HG03460 (cell line): ENCODE results near the gene TTYH3.
"Not testable (repeated sequence)": the region's sequence is repeated elsewhere in the genome, so short reads cannot be mapped to it uniquely, and the experiment has no call there.

Experiments used
- ATAC-seq: cut with Tn5 transposase; IDR thresholded peaks from one replicate; pipeline ENCODE4 v1.9.1; 2021; ENCODE audit not compliant: unreplicated experiment

The TTYH3 gene

DNA sequence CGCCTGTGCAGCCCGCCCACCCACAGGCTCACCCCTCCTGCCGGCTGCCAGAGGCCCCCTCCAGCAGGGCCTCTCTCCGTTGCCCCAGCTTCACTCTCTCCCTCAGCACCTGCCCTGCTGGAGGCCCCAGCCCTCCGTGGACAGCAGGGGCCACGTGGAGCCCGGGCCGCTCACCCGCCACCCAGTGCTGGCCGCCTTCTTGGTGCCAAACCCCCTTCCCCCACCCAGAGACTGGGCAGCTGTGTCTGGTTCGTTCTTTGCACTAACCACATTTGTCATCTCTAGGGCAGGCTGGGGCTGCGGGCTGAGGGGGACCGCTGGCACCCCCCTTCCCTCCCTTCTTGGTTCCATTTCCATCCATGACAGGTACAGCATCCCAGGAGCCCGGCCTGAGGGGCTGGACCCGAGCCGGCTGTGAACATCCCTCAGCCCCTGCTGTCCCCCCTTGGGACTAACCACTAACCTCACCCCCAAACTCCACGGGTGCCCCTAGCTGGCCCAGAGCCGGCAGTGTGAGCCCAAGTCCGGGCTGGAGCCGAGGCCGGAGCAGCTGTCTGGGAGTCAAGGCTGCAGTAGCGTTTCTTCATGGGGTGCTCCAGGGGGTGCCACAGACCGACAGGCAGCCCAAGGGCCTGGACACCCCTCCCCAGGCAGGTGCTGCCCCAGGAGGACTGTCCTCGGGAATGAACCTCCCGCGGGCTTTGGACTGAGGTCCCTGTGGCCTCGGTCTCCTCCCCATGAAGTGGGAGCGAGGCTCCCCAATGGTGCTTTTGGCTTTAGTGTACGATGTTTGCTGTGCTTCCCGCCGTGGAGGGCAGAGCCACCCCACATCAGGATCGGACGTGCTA is 30.7 kb downstream of the TTYH3 start:
- ATAC-seq: no peak

DNA sequence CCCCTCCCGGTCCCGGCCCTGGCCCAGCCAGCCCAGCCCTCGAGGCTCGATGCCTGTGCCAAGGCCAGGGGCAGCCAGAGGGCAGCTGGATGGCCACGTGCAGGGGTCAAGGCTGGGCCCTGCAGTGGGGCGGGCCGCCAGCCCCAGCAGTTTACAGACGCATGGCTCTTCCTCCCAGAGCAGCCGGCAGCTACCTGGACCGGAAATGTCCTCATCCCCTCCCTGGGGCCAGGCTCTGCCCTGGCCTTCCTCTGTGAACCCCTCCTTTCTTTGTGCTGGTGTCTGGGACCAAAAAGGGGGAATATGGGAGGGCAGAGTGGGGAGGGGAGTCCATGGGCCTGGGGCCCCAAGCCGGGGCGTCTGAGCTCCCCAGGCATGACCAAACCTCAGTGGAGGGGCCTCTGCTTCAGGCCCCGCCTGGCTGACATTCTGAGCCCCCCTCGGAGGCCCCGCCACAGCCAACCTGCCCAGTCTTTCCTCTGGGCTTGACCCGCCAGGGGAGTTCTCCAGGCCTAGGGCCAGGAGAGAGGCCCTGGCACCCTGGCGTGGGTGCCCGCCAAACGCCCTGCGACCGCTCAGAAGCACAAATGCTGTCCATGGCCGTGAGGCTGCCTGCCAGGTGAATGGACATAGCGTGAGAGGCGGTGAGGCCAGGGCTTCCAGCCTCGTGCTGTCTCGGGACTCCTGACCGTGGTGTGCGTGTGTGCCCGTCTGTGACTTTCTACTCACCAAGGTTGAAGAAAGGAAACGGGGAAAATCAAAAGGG is 31.5 kb downstream of the TTYH3 start:
- ATAC-seq: no peak

DNA sequence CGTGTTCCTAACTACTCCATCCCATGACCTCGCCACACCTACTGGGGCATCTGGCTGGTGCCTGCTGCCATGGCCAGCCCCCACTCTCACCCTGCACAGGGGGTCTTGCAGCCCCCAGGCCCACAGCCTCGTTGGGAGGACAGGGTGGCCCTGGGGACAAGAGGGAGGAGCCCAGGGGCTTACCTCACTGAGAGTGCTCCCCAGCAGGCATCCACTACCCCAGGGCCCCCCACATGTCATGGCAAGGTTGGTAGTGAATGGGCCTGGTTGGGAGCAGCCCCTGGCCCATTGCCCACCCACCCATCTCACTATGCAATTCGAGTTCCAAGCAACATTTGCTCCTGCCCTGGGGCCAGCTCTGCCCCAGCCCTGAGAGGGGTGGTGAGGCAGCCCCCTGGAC is 32.2 kb downstream of the TTYH3 start:
- no peak for ATAC-seq

GRCh38 chr7:2665359-2665791 is 33.6 kb downstream of the TTYH3 start:
- ATAC-seq: no peak

DNA sequence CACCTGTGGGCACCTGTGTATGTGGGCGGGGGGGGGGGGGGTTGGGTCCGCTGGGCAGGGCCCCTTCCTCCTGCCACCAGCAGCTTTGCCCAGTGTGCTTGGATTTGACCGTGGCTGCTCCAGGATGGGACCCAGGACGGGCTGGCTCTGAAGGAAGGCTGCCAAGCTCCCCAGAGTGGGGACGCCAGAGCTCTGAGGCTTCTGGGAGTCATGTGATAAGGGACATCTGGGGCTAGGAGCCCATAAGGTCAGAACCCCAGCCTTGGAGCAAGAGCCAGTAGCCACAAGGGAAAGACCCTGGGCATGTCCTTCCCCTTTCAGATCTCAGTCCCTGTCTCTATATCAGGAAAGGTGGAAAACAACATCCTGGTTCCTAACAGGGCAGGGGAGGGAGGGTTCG is 34.4 kb downstream of the TTYH3 start:
- no peak for ATAC-seq

- no peak for ATAC-seq
Observed at GRCh38 chr7:2666588-2667250, 34.9 kb downstream of the TTYH3 start.

DNA sequence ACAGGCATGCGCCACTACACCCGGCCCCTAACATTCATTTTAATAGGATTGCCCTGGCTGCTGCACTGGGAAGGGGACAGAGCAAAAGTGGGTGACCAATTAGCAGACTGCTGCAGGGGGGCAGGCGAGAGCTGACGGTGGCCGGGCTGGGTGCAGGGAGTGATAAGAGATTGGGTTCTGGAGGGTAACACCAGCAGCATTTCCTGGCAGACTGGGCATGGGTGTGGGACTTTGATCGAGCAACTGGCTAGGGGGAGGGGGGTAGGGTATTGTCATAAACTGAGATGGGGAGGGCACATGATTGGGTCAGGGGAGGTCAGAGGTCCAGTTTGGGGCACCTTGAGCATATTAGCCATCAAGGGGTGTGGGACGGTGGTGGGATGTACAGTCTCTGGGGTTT is 36.1 kb downstream of the TTYH3 start:
- no peak for ATAC-seq

GRCh38 chr7:2668401-2668800 is 36.6 kb downstream of the TTYH3 start:
- no peak for ATAC-seq

GRCh38 chr7:2670171-2670570 is 38.4 kb downstream of the TTYH3 start:
- no peak for ATAC-seq

GRCh38 chr7:2670720-2671391 is 39.1 kb downstream of the TTYH3 start:
- ATAC-seq: no peak

DNA sequence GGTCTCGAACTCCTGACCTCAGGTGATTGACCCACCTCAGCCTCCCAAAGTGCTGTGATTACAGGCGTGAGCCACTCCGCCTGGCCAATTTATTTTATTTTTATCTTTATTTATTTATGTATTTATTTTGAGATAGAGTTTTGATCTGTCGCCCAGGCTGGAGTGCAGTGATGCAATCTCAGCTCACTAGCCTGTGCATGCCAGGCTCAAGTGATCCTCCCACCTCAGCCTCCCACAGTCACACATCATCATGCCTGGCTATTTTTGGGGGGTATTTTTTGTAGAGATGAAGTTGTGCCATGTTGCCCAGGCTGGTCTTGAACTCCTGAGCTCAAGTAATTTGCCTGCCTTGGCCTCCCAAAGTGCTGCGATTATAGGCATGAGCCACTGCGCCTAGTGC is 41.4 kb downstream of the TTYH3 start:
- not testable (repeated sequence) for ATAC-seq

GRCh38 chr7:2673934-2674333 is 42.1 kb downstream of the TTYH3 start:
- ATAC-seq: no peak

GRCh38 chr7:2675256-2675764 is 43.5 kb downstream of the TTYH3 start:
- no peak for ATAC-seq

- ATAC-seq: not testable (repeated sequence)
Observed at GRCh38 chr7:2676576-2676975, 44.8 kb downstream of the TTYH3 start.

GRCh38 chr7:2678454-2678853 is 46.7 kb downstream of the TTYH3 start:
- not testable (repeated sequence) for ATAC-seq

DNA sequence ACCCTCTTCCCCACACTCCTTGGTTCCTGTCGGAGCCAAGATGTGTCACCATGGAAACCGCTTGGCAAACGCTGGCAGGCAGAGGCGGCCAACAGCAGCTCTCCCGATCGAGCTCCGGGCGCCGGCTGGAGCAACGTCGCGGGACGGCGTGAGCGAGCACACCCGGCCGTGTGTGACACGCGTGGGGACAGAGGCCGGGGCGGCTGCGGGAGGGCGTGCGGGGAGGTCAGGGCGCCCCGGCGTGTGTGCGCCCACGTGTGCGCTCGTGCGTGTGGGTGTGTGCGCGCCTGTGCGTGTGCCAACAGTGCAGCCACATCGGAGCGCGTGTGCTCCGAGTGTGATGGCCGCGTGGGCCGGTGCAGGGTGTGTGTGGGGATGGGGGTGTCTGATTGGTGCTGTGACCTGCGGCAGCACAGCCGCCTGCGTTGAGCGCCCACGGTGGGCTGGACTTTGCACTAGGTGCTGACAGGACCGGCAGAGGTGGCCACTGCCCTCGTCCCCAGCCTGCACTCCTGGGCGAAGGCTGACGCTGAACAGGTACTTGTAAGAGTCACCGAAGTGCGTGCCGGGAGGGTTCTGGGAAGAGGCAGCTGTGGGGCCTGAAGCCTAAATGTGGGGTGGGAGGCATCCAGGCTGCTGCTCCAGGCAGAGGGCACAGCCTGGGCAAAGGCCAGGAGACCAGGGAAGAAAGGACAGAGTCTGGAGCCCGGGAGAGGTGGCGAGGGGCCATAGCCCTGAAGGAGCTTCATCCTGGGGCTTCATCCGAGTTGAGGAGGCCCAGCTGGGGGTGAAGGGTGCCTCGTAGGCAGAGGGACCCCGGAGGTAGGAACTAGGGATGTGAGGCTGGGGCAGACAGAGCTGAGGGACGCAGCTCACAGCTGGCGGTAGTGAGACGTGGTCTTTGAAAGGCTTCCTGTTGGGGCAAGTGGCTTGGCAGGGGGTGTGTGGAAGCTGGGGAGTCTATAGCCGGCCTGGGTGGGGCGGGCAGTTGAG is 47.6 kb downstream of the TTYH3 start:
- ATAC-seq: not testable (repeated sequence)

GRCh38 chr7:2680256-2680655 is 48.5 kb downstream of the TTYH3 start:
- ATAC-seq: no peak

DNA sequence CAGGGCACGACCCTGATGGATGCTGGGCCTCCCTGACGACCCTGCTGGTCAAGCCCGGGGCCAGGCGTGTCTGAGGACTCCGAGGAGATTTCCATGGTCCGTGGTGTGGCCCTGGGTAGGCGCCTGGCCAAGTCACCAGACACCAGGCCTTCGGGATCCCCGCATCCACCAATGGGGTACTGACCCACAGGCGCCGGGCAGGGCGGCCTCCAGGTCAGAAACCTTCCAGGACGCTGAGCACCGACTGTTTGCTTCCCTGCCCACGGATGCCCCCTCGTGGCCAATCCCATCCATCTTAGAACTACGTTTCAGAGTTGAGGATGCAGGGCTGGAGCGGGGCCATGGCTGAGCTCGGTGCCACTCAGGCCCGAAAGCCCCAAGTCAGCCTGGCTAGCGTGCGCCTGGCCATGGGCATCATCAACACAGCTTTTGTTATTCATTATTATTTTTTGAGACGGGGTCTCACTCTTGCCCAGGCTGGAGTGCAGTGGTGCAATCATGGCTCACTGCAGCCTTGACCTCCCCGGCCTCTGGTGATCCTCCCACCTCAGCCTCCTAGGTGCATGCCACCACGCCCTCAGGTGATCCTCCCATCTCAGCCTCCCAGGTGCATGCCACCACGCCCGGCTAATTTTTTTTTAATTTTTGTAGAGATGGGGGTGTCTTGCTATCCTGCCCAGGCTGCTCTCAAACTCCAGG is 49.2 kb downstream of the TTYH3 start:
- no peak for ATAC-seq
